ENCODE data around the gene MAML1.
A peak's percentile ranks its signal among the peaks of the same experiment; 100 is the strongest.
"Not testable (repeated sequence)": the region's sequence is repeated elsewhere in the genome, so short reads cannot be mapped to it uniquely, and the experiment has no call there.

Gene MAML1

DNA sequence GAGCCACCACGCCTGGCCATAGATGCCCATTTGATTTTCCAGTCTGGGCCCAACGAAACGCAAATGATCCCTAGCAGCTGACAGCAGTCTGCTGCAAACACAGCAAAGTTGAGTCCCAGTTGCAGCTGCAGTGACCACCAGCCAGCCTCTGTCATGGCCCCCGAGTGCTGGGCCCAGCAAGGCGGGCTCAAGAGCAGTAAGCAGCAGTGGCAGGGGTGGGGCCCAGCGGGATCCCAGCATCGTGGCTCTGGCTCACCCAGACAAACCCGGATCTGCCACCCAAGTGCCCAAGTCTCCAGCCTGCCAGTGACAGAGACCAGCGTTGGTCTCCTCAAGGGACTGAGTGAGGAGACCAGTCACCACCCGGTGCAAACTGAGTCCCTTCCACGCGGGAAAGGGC lies 54.2 kb downstream of the MAML1 start:
- H3K27ac ChIP-seq (ENCODE audit: low read length) = no peak overlapping the region
- no peaks in the 10 kb centered on the region for H3K27me3 ChIP-seq (ENCODE audit: control insufficient read depth, insufficient read depth, low read length)
- no peak overlapping the region for H3K4me3 ChIP-seq (ENCODE audit: low read length)
- no peaks in the 10 kb centered on the region for H3K36me3 ChIP-seq (ENCODE audit: control insufficient read depth, low read depth, low read length)
- H3K9ac ChIP-seq (ENCODE audit: low read length) = no peak overlapping the region
- H3K4me1 ChIP-seq (ENCODE audit: control insufficient read depth, low read depth, low read length) = no peaks in the 10 kb centered on the region
- H3K9me3 ChIP-seq (ENCODE audit: control insufficient read depth, low read depth, low read length) = no peaks in the 10 kb centered on the region

DNA sequence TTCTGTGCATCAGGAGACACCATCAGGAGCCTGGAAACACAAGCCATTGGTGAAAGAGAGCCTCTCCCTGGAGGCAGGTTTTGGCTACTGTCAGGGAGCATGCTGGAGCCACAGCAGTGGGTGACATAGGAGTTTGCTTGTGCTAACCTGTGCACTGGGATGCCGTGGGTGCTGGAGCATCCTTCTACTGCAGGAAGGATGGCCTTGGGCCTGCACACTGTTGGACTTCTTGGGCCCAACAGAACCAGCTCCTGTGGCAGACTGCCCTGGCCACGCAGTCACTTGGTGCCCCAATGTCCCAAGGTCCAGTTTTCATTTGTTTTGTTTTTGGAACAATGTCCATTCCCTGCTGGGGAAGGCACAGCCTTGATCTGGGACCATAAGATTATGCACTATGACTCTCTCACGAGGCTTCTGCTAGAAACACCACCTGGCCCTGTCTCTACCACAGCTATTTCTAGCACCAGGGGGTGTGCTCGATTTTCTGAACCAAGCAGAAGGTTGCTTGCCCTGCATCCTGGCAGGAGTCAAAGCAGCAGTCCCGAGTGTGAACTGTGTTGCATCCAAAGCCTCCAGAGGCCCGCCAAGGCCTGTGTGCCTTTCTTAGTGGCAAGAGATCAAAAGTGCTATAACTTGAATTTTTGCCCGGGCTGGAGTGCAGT lies 55.7 kb downstream of the MAML1 start:
- H3K27me3 ChIP-seq (ENCODE audit: control insufficient read depth, insufficient read depth, low read length) = no peaks in the 10 kb centered on the region
- H3K4me1 ChIP-seq (ENCODE audit: control insufficient read depth, low read depth, low read length) = no peaks in the 10 kb centered on the region
- no peaks in the 10 kb centered on the region for H3K9me3 ChIP-seq (ENCODE audit: control insufficient read depth, low read depth, low read length)
- no peak overlapping the region for H3K27ac ChIP-seq (ENCODE audit: low read length)
- no peak overlapping the region for H3K4me3 ChIP-seq (ENCODE audit: low read length)
- no peaks in the 10 kb centered on the region for H3K36me3 ChIP-seq (ENCODE audit: control insufficient read depth, low read depth, low read length)
- no peak overlapping the region for H3K9ac ChIP-seq (ENCODE audit: low read length)

DNA sequence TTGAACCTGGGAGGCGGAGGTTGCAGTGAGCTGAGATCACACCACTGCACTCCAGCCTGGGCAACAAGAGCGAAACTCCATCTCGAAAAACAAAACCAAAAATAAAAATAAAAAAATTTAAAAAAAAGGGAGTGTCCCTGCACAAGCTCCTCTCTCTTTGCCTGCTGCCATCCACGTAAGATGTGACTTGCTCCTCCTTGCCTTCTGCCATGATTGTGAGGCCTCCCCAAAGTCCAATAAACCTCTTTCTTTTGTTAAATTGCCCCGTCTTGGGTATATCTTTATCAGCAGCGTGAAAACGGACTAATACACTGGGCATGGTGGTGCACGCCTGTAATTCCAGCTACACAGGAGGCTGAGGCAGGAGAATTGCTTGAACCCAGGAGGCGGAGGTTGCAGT lies 56.7 kb downstream of the MAML1 start:
- not testable (repeated sequence) for H3K4me1 ChIP-seq (ENCODE audit: control insufficient read depth, low read depth, low read length); H3K36me3 ChIP-seq (ENCODE audit: control insufficient read depth, low read depth, low read length)

DNA sequence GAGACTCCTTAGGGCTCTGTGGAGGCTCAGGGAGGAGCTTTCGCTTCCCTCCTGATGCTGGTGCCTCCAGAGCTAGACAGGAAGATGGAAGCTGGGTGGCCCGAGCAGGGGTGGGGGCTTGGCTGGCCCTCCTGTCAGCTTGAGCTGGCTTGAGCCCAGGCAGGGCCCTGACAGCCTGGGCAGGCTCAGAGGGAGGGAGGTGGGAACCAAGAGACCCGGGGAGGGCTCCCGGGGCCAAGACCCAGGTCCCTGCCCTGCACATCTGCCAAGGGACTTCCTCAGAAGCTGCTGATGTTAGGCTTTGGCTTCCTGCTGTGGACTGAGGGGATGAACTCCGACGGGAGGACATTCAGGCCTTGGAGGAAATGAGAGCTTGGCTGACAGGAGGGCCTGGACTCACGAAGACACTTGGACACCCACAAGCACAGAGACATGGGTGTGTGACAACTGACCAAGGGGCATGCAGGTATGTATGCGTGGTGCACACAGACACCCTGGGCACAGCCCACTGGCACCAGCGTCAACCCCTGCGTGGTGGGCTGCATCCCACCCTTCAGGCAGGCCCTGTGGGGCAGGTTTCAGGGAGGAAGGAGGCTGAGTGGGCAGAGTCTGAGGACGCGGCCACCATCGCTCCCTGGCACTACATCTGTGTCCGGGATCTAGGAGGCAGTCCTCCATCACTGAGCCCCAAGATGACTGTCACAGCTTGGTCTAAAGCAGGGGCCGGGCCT lies 59.4 kb downstream of the MAML1 start:
- Histone ChIP-seq H3K36me3 (ENCODE audit: control insufficient read depth, low read depth, low read length) (no peaks in the 10 kb centered on the region), H3K4me1 (ENCODE audit: control insufficient read depth, low read depth, low read length) (no peaks in the 10 kb centered on the region), H3K27ac (ENCODE audit: low read length) (no peak overlapping the region), H3K9ac (ENCODE audit: low read length) (no peak overlapping the region), H3K4me3 (ENCODE audit: low read length) (no peak overlapping the region), H3K9me3 (ENCODE audit: control insufficient read depth, low read depth, low read length) (no peaks in the 10 kb centered on the region), H3K27me3 (ENCODE audit: control insufficient read depth, insufficient read depth, low read length) (no peaks in the 10 kb centered on the region)

More for the DNA sequence above, 56.7 kb downstream of the MAML1 start:
- H3K27ac ChIP-seq (ENCODE audit: low read length); H3K27me3 ChIP-seq (ENCODE audit: control insufficient read depth, insufficient read depth, low read length); H3K9ac ChIP-seq (ENCODE audit: low read length); H3K4me3 ChIP-seq (ENCODE audit: low read length); H3K9me3 ChIP-seq (ENCODE audit: control insufficient read depth, low read depth, low read length): not testable (repeated sequence)

DNA sequence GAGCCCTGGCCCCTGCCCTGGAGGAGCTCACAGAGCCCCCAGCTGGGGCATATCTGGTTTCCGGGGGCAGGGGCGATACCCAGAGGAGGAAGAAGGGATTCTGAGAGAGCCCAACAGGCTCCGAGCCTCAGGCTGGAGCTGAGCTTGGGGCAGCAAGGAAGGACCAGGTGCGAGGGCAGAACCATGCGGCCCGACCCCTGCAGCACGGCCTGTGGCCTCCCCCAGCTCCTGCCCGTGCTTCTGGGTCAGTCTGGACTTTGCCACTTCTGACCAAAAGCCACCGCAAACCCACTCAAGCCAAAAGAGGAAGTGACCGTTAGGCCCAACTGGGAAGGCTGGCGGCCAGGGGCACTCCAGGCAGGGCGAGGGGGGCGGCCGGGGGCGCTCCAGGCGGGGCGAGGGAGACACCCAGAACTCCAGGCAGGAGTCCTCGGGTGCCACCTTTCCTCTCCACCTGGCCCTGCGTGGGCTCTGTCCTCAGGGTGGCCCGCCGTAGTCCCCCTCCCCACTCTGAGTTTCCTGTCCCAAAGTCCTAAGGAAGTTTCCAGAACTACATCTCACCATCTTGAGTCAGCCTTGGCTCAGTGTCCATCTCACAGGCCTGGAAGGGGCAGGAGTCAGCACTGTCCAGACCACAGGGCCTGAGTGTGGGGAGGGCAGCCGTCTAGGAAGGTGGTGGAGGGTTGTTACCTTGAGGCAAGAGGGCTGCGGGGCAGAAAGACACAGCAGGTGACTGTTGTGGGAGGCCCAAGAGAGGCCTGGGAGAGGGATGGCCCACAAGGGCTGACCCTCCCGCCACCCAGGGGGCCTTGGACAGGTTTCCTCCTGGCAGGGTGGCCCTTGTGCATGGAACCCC lies 60.2 kb downstream of the MAML1 start:
- Histone ChIP-seq H3K9me3 (ENCODE audit: control insufficient read depth, low read depth, low read length) (no peaks in the 10 kb centered on the region), H3K27ac (ENCODE audit: low read length) (no peak overlapping the region), H3K4me1 (ENCODE audit: control insufficient read depth, low read depth, low read length) (no peaks in the 10 kb centered on the region), H3K27me3 (ENCODE audit: control insufficient read depth, insufficient read depth, low read length) (no peaks in the 10 kb centered on the region), H3K36me3 (ENCODE audit: control insufficient read depth, low read depth, low read length) (no peaks in the 10 kb centered on the region), H3K4me3 (ENCODE audit: low read length) (no peak overlapping the region), H3K9ac (ENCODE audit: low read length) (no peak overlapping the region)

DNA sequence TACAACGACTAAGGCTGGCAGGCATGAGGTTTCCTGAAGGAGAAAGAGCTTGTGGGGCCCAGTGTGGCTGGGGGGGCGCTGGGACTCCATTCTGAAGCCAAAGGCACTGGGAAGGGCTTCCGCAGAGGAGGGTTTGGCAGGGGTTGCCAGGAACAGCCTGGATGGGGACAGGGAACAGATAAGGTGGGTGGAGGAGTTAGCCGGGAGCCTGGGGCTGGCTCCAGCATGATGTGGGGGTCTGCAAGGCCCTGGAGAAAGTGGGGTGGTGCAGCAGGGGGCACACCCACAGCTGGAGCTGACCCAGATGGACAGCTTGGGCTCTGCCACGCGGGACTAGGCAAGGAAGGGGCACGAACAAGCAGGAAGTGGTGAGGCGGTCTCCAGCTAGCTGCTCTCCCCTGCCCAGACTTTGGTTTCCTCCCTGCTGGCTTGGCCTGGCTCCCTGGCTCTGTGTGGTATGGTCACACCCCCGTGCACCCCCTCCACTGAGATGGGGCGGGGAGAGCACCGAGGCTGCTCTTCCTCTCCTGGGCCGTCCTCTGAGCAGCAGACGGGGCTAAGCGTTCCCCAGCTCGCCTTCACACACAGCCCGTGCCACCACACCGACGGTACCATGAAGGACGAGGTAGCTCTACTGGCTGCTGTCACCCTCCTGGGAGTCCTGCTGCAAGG lies 61.0 kb downstream of the MAML1 start, which contains the start of gene LTC4S:
Gene LTC4S (plus strand): TSS at position 519 of the 672 bp plus-strand sequence. CDS start 95 bp downstream, at position 614.
- Histone ChIP-seq H3K27ac (ENCODE audit: low read length) (no peak within 1 kb of the TSS), H3K4me1 (ENCODE audit: control insufficient read depth, low read depth, low read length) (no peaks in the 10 kb centered on the region), H3K27me3 (ENCODE audit: control insufficient read depth, insufficient read depth, low read length) (no peaks in the 10 kb centered on the region), H3K4me3 (ENCODE audit: low read length) (peak within 1 kb of the TSS; percentile 70), H3K36me3 (ENCODE audit: control insufficient read depth, low read depth, low read length) (peaks cover 4% of the 10 kb centered on the region), H3K9ac (ENCODE audit: low read length) (no peak within 1 kb of the TSS), H3K9me3 (ENCODE audit: control insufficient read depth, low read depth, low read length) (no peaks in the 10 kb centered on the region)

DNA sequence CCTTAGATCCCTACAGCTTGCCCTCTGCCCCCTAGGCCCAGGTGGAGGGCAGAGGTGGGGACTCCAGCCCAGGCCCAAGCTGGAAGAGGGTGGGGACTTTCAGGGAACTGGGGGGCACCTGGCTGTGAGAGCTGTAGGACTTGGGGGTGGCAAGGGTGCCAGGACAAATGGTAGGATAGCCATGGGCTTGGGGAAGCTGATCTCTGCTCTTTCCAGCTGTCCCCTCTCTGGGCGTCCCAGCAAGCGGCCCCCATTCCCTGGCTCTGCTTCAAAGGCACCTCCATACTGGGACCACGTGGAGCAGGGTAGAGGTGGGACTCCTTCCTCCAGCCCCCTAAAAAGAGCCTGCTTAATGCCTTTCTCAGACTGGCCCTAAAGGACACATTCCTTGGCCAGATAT lies 61.5 kb downstream of the MAML1 start:
- Histone ChIP-seq H3K27ac (ENCODE audit: low read length) (no peak overlapping the region), H3K4me3 (ENCODE audit: low read length) (no peak overlapping the region), H3K36me3 (ENCODE audit: control insufficient read depth, low read depth, low read length) (peaks cover 4% of the 10 kb centered on the region), H3K9ac (ENCODE audit: low read length) (no peak overlapping the region), H3K4me1 (ENCODE audit: control insufficient read depth, low read depth, low read length) (no peaks in the 10 kb centered on the region), H3K27me3 (ENCODE audit: control insufficient read depth, insufficient read depth, low read length) (no peaks in the 10 kb centered on the region), H3K9me3 (ENCODE audit: control insufficient read depth, low read depth, low read length) (no peaks in the 10 kb centered on the region)

DNA sequence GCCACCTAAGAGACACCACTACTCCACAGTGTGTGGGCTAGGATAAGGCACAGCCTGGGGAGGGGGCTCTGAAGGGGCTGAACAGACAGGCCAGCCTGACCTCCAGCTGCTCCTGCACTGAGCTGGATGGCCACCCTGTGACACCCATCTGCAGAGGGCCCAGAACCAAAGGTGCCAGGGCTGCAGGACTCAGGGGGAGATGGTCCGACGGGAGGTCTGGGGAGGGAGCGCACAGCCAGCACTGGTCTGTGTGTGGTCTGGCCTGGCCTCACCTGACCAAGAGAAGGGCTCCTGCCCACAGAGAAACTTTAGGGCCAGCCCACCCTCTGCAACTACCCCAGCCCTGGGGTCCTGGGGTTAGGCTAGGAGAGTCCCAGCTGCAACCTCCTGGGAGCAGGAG lies 62.0 kb downstream of the MAML1 start:
- no peaks in the 10 kb centered on the region for H3K27me3 ChIP-seq (ENCODE audit: control insufficient read depth, insufficient read depth, low read length)
- peak overlapping the region; percentile 70 for H3K4me3 ChIP-seq (ENCODE audit: low read length)
- H3K27ac ChIP-seq (ENCODE audit: low read length) = no peak overlapping the region
- H3K36me3 ChIP-seq (ENCODE audit: control insufficient read depth, low read depth, low read length) = peaks cover 5% of the 10 kb centered on the region
- no peaks in the 10 kb centered on the region for H3K9me3 ChIP-seq (ENCODE audit: control insufficient read depth, low read depth, low read length)
- no peaks in the 10 kb centered on the region for H3K4me1 ChIP-seq (ENCODE audit: control insufficient read depth, low read depth, low read length)
- H3K9ac ChIP-seq (ENCODE audit: low read length) = no peak overlapping the region

DNA sequence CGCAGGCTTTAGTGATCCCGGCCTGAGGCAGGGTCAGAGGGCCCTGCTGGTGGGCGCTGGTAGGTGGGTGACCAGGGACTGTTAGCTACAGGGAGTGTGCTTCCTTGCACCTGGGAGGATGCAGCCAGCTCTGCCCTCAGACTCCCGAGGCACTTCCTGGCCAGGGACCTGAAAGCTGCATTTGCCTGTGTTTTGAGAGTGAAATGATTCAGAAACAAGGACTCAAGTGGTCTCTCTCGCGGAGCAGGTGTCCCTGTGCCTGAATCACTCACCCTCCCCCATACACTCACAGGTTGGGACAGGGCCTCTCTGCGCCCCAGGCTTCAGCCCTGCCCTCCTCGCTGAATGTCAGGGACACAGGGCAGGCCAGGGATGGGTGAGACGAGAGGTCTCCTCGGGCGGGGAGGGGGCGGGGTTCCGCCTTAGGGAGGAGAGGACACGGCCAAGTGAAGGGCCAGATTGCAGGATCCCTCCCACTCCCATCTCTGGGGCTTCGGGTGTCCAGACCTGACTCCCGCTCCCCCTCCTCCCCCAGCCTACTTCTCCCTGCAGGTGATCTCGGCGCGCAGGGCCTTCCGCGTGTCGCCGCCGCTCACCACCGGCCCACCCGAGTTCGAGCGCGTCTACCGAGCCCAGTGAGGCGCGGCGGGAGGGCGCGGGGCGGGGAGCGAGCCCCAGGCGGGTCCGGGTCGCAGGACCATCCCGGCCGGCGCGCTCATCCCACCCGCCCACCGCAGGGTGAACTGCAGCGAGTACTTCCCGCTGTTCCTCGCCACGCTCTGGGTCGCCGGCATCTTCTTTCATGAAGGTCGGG lies 62.6 kb downstream of the MAML1 start:
- Histone ChIP-seq H3K36me3 (ENCODE audit: control insufficient read depth, low read depth, low read length) (peaks cover 12% of the 10 kb centered on the region), H3K27ac (ENCODE audit: low read length) (no peak overlapping the region), H3K27me3 (ENCODE audit: control insufficient read depth, insufficient read depth, low read length) (no peaks in the 10 kb centered on the region), H3K4me1 (ENCODE audit: control insufficient read depth, low read depth, low read length) (no peaks in the 10 kb centered on the region), H3K9ac (ENCODE audit: low read length) (peak overlapping the region; percentile 36), H3K4me3 (ENCODE audit: low read length) (peak overlapping the region; percentile 70), H3K9me3 (ENCODE audit: control insufficient read depth, low read depth, low read length) (no peaks in the 10 kb centered on the region)

DNA sequence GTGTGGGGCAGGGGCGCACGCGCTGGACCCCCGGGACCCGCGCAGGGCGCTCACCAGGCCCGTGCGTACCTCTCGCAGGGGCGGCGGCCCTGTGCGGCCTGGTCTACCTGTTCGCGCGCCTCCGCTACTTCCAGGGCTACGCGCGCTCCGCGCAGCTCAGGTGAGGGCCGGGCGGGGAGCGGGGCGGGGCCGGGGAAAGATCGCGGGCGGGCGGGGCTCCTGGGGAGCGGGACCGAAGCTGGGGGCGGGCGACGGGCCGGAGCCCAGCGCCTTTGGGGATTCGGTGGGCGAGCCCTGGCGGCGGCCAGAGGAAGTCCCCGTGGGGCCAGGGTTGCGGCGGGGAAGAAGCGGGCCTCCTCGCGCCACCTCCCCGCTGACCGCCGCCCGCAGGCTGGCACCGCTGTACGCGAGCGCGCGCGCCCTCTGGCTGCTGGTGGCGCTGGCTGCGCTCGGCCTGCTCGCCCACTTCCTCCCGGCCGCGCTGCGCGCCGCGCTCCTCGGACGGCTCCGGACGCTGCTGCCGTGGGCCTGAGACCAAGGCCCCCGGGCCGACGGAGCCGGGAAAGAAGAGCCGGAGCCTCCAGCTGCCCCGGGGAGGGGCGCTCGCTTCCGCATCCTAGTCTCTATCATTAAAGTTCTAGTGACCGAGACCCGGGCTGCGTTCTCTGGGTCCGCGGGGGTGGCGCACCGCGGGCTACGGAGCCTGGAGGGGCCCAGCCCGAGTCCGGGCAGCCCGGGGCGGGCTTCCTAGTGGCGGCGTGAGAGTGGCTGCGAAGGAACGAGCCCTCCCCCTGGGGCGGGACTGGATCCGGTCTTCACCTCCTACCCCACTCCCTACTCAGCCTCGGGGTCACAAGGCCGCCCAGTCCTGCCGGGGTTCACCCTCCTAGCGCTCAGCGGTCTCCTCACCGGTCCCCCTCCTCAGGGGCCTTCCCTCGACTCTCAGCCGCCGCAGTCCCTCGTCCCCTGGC lies 63.5 kb downstream of the MAML1 start:
- Histone ChIP-seq H3K36me3 (ENCODE audit: control insufficient read depth, low read depth, low read length) (peaks cover 14% of the 10 kb centered on the region), H3K9me3 (ENCODE audit: control insufficient read depth, low read depth, low read length) (no peaks in the 10 kb centered on the region), H3K27ac (ENCODE audit: low read length) (no peak overlapping the region), H3K4me3 (ENCODE audit: low read length) (peak overlapping the region; percentile 70), H3K9ac (ENCODE audit: low read length) (peak overlapping the region; percentile 56), H3K4me1 (ENCODE audit: control insufficient read depth, low read depth, low read length) (no peaks in the 10 kb centered on the region), H3K27me3 (ENCODE audit: control insufficient read depth, insufficient read depth, low read length) (no peaks in the 10 kb centered on the region)

All from iPS-18a (cell line).